Measurements from ENCODE around the gene AQP2. TPM values are rescaled to one million over a fixed set of nuclear protein-coding genes. Genes with fewer than 3 reads are reported as not detected.

Gene AQP2
- polyA plus RNA-seq, 1 of the 3 experiments (the other 2 are of a cell fraction) = not detected

DNA sequence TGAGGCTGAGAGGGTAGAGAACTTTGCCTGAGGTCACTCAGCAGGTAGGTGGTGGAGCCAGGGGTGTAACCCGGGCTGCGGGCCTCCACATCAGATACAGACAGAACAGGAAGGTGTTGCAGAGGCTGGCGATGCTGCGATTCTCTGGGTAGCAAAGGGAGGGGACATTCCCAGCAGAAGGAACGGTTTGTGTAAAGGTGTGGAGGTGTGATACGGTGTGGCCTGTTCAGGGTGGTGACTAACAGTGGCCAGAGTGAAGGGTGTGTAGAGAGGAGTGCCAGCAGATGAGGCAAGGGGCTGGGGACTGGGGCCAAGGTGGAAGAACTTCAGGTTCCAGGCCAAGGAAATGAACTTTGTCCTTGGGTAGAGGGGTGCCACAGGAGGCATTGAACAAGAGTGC, 28.6 kb upstream of the AQP2 start:
- H3K9ac ChIP-seq = no peak overlapping the region
- ChIA-PET POLR2A (interaction anchor here (1.3 kb wide), 1 partner anchor 24 kb away, joined by 3 read pairs; no protein-coding TSS in a partner anchor), CTCF (no interaction called here)
- H3K4me3 ChIP-seq (ENCODE audit: low read depth in 2 of 2, low read length in 1 of 2) = no peak overlapping the region
- H3K27ac ChIP-seq (ENCODE audit: low read depth in 2 of 2, low read length in 1 of 2) = no peak overlapping the region
- H3F3A ChIP-seq (replicated peaks; ENCODE audit: insufficient read depth) = no peaks in the 10 kb centered on the region
- H3K27me3 ChIP-seq (ENCODE audit: insufficient read depth) = no peaks in the 10 kb centered on the region
- DNase-seq = no peak
- H2AFZ ChIP-seq (ENCODE audit: low read depth) = no peak overlapping the region
- H3K36me3 ChIP-seq (replicated peaks in 1 of 2; ENCODE audit: control insufficient read depth in 1 of 2, insufficient read depth in 2 of 2, low read length in 1 of 2) = no peaks in the 10 kb centered on the region
- no peak for TF ChIP-seq POLR2AphosphoS5 (IDR thresholded peaks at IDR 0.05; ENCODE audit: low read depth, low read length)
- TF ChIP-seq TAF1 (IDR thresholded peaks at IDR 0.05; ENCODE audit: borderline replicate concordance, low read depth, low read length) = no peak
- TF ChIP-seq GATA2 (CRISPR knock-in tag; IDR thresholded peaks at IDR 0.05) = no peak
- no peak for TF ChIP-seq RCOR1 (IDR thresholded peaks at IDR 0.05; ENCODE audit: low read length)
- no peak for TF ChIP-seq YY1 (IDR thresholded peaks at IDR 0.05; ENCODE audit: low read depth)
- TF ChIP-seq, protein P1, sequence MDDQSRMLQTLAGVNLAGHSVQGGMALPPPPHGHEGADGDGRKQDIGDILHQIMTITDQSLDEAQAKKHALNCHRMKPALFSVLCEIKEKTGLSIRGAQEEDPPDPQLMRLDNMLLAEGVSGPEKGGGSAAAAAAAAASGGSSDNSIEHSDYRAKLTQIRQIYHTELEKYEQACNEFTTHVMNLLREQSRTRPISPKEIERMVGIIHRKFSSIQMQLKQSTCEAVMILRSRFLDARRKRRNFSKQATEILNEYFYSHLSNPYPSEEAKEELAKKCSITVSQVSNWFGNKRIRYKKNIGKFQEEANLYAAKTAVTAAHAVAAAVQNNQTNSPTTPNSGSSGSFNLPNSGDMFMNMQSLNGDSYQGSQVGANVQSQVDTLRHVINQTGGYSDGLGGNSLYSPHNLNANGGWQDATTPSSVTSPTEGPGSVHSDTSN (IDR thresholded peaks at IDR 0.05) = no peak
- H3K9me3 ChIP-seq = no peaks in the 10 kb centered on the region
- H3K79me2 ChIP-seq (ENCODE audit: insufficient read depth) = no peaks in the 10 kb centered on the region
- H3K9me2 ChIP-seq = no peaks in the 10 kb centered on the region
- H4K20me1 ChIP-seq (ENCODE audit: insufficient read depth) = no peaks in the 10 kb centered on the region
- no peak overlapping the region for H3K4me2 ChIP-seq
- peaks cover 0 to 4% of the 10 kb centered on the region in 2 experiments; a peak in 1 of 4 replicates for H3K4me1 ChIP-seq (ENCODE audit: control insufficient read depth in 1 of 2, insufficient read depth in 2 of 2, low read depth in 1 of 2, low read length in 1 of 2)
- whole genome bisulfite sequencing (ENCODE audit: low lambda C conversion rate) = 74% methylated on average over 6 of the region's 6 CpGs

DNA sequence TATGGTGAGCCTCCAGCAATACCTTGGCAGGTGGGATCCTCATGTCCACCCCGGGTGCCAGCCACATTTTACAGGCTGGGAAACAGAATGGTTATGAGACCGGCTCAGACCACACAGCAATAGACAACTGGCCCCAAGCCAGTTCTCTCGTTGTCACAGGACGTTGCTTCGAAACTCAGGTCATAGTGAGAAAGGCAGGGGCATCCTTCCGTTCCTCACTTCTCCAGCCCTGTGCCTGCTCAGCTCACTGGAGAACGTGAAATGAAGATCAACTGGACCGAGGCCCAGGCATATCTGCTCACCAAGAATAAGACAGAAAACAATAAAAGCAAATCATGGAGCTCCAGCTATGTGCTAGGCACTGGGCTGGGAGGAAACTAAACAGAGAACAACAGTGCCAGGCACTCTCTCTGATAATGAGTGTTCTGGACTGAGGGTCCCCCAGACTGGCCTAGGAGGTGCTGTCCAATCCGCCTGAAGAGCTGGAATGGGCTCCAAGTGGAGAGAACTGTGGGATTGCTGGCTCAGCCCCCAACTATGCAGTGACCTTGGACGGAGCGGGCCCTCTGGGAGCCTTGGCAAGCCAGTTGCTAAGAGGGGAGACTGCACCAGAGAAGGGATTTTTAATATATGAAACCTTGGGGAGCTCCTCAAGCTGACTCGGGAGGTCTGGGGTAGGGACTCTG, 28.0 kb upstream of the AQP2 start:
- H3K4me2 ChIP-seq = no peak overlapping the region
- POLR2A ChIA-PET = interaction anchor here (1.3 kb wide), 1 partner anchor 23 kb away, joined by 3 read pairs; no protein-coding TSS in a partner anchor
- no peaks in the 10 kb centered on the region for H3K36me3 ChIP-seq (replicated peaks in 1 of 2; ENCODE audit: control insufficient read depth in 1 of 2, insufficient read depth in 2 of 2, low read length in 1 of 2)
- no peaks in the 10 kb centered on the region for H3K79me2 ChIP-seq (ENCODE audit: insufficient read depth)
- no peak overlapping the region for H3K27ac ChIP-seq (ENCODE audit: low read depth in 2 of 2, low read length in 1 of 2)
- TF ChIP-seq TAF1 (IDR thresholded peaks at IDR 0.05; ENCODE audit: borderline replicate concordance, low read depth, low read length) (no peak), CHD2 (IDR thresholded peaks at IDR 0.05; ENCODE audit: low read length, partially characterized antibody) (no peak), ELF1 (IDR thresholded peaks at IDR 0.05) (no peak), YY1 (IDR thresholded peaks at IDR 0.05; ENCODE audit: low read depth) (no peak), POLR2AphosphoS5 (IDR thresholded peaks at IDR 0.05; ENCODE audit: low read depth, low read length) (no peak), GATA2 (CRISPR knock-in tag; IDR thresholded peaks at IDR 0.05) (no peak)
- TF ChIP-seq, protein P2, sequence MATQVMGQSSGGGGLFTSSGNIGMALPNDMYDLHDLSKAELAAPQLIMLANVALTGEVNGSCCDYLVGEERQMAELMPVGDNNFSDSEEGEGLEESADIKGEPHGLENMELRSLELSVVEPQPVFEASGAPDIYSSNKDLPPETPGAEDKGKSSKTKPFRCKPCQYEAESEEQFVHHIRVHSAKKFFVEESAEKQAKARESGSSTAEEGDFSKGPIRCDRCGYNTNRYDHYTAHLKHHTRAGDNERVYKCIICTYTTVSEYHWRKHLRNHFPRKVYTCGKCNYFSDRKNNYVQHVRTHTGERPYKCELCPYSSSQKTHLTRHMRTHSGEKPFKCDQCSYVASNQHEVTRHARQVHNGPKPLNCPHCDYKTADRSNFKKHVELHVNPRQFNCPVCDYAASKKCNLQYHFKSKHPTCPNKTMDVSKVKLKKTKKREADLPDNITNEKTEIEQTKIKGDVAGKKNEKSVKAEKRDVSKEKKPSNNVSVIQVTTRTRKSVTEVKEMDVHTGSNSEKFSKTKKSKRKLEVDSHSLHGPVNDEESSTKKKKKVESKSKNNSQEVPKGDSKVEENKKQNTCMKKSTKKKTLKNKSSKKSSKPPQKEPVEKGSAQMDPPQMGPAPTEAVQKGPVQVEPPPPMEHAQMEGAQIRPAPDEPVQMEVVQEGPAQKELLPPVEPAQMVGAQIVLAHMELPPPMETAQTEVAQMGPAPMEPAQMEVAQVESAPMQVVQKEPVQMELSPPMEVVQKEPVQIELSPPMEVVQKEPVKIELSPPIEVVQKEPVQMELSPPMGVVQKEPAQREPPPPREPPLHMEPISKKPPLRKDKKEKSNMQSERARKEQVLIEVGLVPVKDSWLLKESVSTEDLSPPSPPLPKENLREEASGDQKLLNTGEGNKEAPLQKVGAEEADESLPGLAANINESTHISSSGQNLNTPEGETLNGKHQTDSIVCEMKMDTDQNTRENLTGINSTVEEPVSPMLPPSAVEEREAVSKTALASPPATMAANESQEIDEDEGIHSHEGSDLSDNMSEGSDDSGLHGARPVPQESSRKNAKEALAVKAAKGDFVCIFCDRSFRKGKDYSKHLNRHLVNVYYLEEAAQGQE (IDR thresholded peaks at IDR 0.05; ENCODE audit: low read depth, low read length) = no peak
- no peak overlapping the region for H3K4me3 ChIP-seq (ENCODE audit: low read depth in 2 of 2, low read length in 1 of 2)
- H3K9me3 ChIP-seq = no peaks in the 10 kb centered on the region
- H3K27me3 ChIP-seq (ENCODE audit: insufficient read depth) = no peaks in the 10 kb centered on the region
- CTCF ChIA-PET = interaction anchor here (2.1 kb wide), 1 partner anchor 23 kb away, joined by 10 read pairs; no protein-coding TSS in a partner anchor
- H2AFZ ChIP-seq (ENCODE audit: low read depth) = no peak overlapping the region
- WGBS (ENCODE audit: low lambda C conversion rate) = 75% methylated on average over 11 of the region's 12 CpGs
- 0 out of 4 replicates have a peak, but pooled peaks cover 0 to 4% of the 10 kb centered on the region in 2 experiments for H3K4me1 ChIP-seq (ENCODE audit: control insufficient read depth in 1 of 2, insufficient read depth in 2 of 2, low read depth in 1 of 2, low read length in 1 of 2)
- H3F3A ChIP-seq (replicated peaks; ENCODE audit: insufficient read depth) = no peaks in the 10 kb centered on the region
- no peaks in the 10 kb centered on the region for H4K20me1 ChIP-seq (ENCODE audit: insufficient read depth)
- no peaks in the 10 kb centered on the region for H3K9me2 ChIP-seq
- H3K9ac ChIP-seq = no peak overlapping the region
- no peak for DNase-seq

Data from SK-N-SH (cell line).